ENCODE results near the gene GID8. TPM values are rescaled to one million over a fixed set of nuclear protein-coding genes. Genes with fewer than 3 reads are reported as not detected.

GID8 gene
- total and polyA plus RNA-seq, 2 donors (not counting 3 experiments of a cell fraction or from before 2014, with no cell fraction given) = 25.3 to 34.6 TPM

DNA sequence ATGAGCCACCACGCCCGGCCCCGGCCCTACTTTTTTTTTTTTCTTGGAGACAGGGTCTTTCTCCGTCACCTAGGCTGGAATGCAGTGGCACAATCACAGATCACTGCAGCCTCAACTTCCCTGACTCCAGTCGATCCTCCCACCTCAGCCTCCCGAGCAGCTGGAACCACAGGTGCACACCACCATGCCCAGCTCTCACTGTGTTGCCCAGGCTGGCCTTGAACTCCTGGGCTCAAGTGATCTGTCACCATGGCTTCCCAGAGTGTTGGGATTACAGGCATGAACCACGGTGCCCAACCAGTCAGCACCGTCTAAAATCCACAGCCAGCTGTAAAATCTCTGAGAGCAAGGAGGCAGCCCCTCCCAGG lies 32.0 kb downstream of the GID8 start:
- peaks cover 21 to 22% of the 10 kb centered on the region in 2 experiments for H3K27me3 ChIP-seq (ENCODE audit: control insufficient read depth in 2 of 2, insufficient read depth in 2 of 2, low read length in 2 of 2)
- no peaks in the 10 kb centered on the region for H3K9me1 ChIP-seq (replicated peaks; ENCODE audit: control insufficient read depth, extremely low read depth, insufficient read depth, low read length)
- H2AFZ ChIP-seq (ENCODE audit: low read depth, low read length) = no peak overlapping the region
- no peak overlapping the region for H3K4me2 ChIP-seq (ENCODE audit: insufficient read depth, low read length)
- no peaks in the 10 kb centered on the region for H3K4me1 ChIP-seq (ENCODE audit: control insufficient read depth, extremely low read depth, insufficient read depth, low read length)
- TF ChIP-seq POLR2AphosphoS5 (IDR thresholded peaks at IDR 0.05; ENCODE audit: insufficient read depth, low read depth, low read length) = no peak
- TF ChIP-seq, protein P1, sequence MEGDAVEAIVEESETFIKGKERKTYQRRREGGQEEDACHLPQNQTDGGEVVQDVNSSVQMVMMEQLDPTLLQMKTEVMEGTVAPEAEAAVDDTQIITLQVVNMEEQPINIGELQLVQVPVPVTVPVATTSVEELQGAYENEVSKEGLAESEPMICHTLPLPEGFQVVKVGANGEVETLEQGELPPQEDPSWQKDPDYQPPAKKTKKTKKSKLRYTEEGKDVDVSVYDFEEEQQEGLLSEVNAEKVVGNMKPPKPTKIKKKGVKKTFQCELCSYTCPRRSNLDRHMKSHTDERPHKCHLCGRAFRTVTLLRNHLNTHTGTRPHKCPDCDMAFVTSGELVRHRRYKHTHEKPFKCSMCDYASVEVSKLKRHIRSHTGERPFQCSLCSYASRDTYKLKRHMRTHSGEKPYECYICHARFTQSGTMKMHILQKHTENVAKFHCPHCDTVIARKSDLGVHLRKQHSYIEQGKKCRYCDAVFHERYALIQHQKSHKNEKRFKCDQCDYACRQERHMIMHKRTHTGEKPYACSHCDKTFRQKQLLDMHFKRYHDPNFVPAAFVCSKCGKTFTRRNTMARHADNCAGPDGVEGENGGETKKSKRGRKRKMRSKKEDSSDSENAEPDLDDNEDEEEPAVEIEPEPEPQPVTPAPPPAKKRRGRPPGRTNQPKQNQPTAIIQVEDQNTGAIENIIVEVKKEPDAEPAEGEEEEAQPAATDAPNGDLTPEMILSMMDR (IDR thresholded peaks at IDR 0.05; ENCODE audit: extremely low read depth in 1 of 2, insufficient read depth in 1 of 2, low read depth in 1 of 2, low read length in 2 of 2) = no peak
- TF ChIP-seq EZH2 (IDR thresholded peaks at IDR 0.05; ENCODE audit: borderline replicate concordance, low read depth, low read length, severe bottlenecking) = no peak
- no peak for TF ChIP-seq MYC (IDR thresholded peaks at IDR 0.05; ENCODE audit: low read depth, low read length)
- TF ChIP-seq MAX (IDR thresholded peaks at IDR 0.05; ENCODE audit: insufficient read depth, insufficient read length) = no peak
- no peak for TF ChIP-seq FOS (IDR thresholded peaks at IDR 0.05; ENCODE audit: borderline replicate concordance, insufficient read depth, low read length)
- TF ChIP-seq POLR2A (IDR thresholded peaks at IDR 0.05; ENCODE audit: low read depth, low read length) = no peak
- no peak for TF ChIP-seq JUN (IDR thresholded peaks at IDR 0.05; ENCODE audit: borderline replicate concordance, insufficient read depth, insufficient read length, low read depth)
- no peak for TF ChIP-seq GATA2 (IDR thresholded peaks at IDR 0.05; ENCODE audit: insufficient read depth, insufficient read length, low read depth, low read length)
- H3K36me3 ChIP-seq (ENCODE audit: control insufficient read depth in 2 of 2, extremely low read depth in 1 of 2, insufficient read depth in 2 of 2, low read length in 2 of 2) = peaks cover 2 to 4% of the 10 kb centered on the region in 2 experiments
- CTCF ChIA-PET = interaction anchor here (1.2 to 2.1 kb wide), 2 partner anchors 13 to 39 kb away, joined by 3 to 35 read pairs; no protein-coding TSS in a partner anchor
- no peaks in the 10 kb centered on the region for H3K9me3 ChIP-seq (replicated peaks; ENCODE audit: control insufficient read depth, insufficient read depth, low read length)
- POLR2A ChIA-PET = no interaction called here
- dilution Hi-C loops (cut with MboI; ENCODE audit: extremely low pct_ligation_motif_present, low sequenced_read_pairs) (no loop called here), intact Hi-C loops (cut with micrococcal nuclease) (no loop called here)
- no peak overlapping the region for H3K27ac ChIP-seq (ENCODE audit: insufficient read depth, low read depth, low read length)
- no TSS peak for BruUV-seq (replicated peaks)
- no peak overlapping the region for H3K4me3 ChIP-seq (replicated peaks in 1 of 3; ENCODE audit: insufficient read depth in 1 of 3, low read depth in 1 of 3, low read length in 3 of 3)
- FAIRE-seq = no peak
- no peaks in the 10 kb centered on the region for H4K20me1 ChIP-seq (replicated peaks; ENCODE audit: control insufficient read depth, extremely low read depth, insufficient read depth, low read length)
- no peaks in the 10 kb centered on the region for H3K79me2 ChIP-seq (ENCODE audit: control insufficient read depth, insufficient read depth, low read length)
- H3K9ac ChIP-seq (replicated peaks; ENCODE audit: extremely low read depth, insufficient read depth, low read length) = no peak overlapping the region
- no peak for DNase-seq (ENCODE audit: low read depth, low spot score)
